ENCODE measurements around the gene MEIOB.

GRCh38 chr16:1788095-1788707 is 83.8 kb downstream of the MEIOB start:
- TF ChIP-seq CTCF (IDR thresholded peaks at IDR 0.05; ENCODE audit: poor library complexity) = no peak
- TF ChIP-seq EZH2 (IDR thresholded peaks at IDR 0.05; ENCODE audit: borderline replicate concordance) = no peak
- TF ChIP-seq EZH2phosphoT487 (IDR thresholded peaks at IDR 0.05; ENCODE audit: low read depth, severe bottlenecking, unreplicated experiment) = no peak

Measured in hepatocyte (in vitro differentiated cells).